Inflammatory macrophage (primary cell): Measurements from ENCODE around the gene BCAS3.
"Not testable (repeated sequence)": the region's sequence is repeated elsewhere in the genome, so short reads cannot be mapped to it uniquely, and the experiment has no call there.

Source experiments
- DNase-seq, 2 donors: peaks; one replicate each; pipeline ENCODE4 v3.0.0-alpha.2; 2020 to 2022

BCAS3 gene

GRCh38 chr17:60747069-60747808, 69.6 kb downstream of the BCAS3 start:
- no peak for DNase-seq

- DNase-seq, result no peak
These were observed 70.6 kb downstream of the BCAS3 start for GRCh38 chr17:60748204-60748603.

GRCh38 chr17:60749050-60749449, 71.4 kb downstream of the BCAS3 start:
- no peak for DNase-seq

GRCh38 chr17:60749708-60750107, 72.1 kb downstream of the BCAS3 start:
- DNase-seq, result no peak

- peak; percentile 15 to 55 for DNase-seq
These were observed 73.0 kb downstream of the BCAS3 start for GRCh38 chr17:60750640-60751039.

- DNase-seq, result no peak
These were observed 74.2 kb downstream of the BCAS3 start for GRCh38 chr17:60751884-60752283.

GRCh38 chr17:60752873-60753577, 75.4 kb downstream of the BCAS3 start:
- DNase-seq, result no peak

- no peak for DNase-seq
These were observed 76.5 kb downstream of the BCAS3 start for GRCh38 chr17:60754057-60754604.

- DNase-seq, result not testable (repeated sequence)
These were observed 79.1 kb downstream of the BCAS3 start for GRCh38 chr17:60756798-60757197.

GRCh38 chr17:60757437-60757836, 79.8 kb downstream of the BCAS3 start:
- no peak for DNase-seq

- DNase-seq, result no peak
These were observed 82.1 kb downstream of the BCAS3 start for GRCh38 chr17:60759756-60760155.

- DNase-seq, result not testable (repeated sequence)
These were observed 83.7 kb downstream of the BCAS3 start for GRCh38 chr17:60761301-60761700.

GRCh38 chr17:60766778-60767190, 89.1 kb downstream of the BCAS3 start:
- no peak for DNase-seq

GRCh38 chr17:60767744-60768308, 90.2 kb downstream of the BCAS3 start:
- DNase-seq, result no peak

- DNase-seq, result no peak
These were observed 91.7 kb downstream of the BCAS3 start for GRCh38 chr17:60769327-60769726.

GRCh38 chr17:60770946-60771422, 93.3 kb downstream of the BCAS3 start:
- DNase-seq, result no peak

- DNase-seq, result not testable (repeated sequence)
These were observed 94.0 kb downstream of the BCAS3 start for GRCh38 chr17:60771621-60772020.

- no peak for DNase-seq
These were observed 95.9 kb downstream of the BCAS3 start for GRCh38 chr17:60773552-60773951.

GRCh38 chr17:60781880-60782412, 104.3 kb downstream of the BCAS3 start:
- no peak for DNase-seq

- no peak for DNase-seq
These were observed 105.1 kb downstream of the BCAS3 start for GRCh38 chr17:60782742-60783141.

GRCh38 chr17:60790205-60790604, 112.6 kb downstream of the BCAS3 start:
- DNase-seq, result no peak

GRCh38 chr17:60792250-60792898, 114.7 kb downstream of the BCAS3 start:
- DNase-seq, result peak in 1 of 2 donors; percentile 5

GRCh38 chr17:60798576-60798975, 120.9 kb downstream of the BCAS3 start:
- DNase-seq, result no peak
